ENCODE measurements around the gene CA10.

DNA sequence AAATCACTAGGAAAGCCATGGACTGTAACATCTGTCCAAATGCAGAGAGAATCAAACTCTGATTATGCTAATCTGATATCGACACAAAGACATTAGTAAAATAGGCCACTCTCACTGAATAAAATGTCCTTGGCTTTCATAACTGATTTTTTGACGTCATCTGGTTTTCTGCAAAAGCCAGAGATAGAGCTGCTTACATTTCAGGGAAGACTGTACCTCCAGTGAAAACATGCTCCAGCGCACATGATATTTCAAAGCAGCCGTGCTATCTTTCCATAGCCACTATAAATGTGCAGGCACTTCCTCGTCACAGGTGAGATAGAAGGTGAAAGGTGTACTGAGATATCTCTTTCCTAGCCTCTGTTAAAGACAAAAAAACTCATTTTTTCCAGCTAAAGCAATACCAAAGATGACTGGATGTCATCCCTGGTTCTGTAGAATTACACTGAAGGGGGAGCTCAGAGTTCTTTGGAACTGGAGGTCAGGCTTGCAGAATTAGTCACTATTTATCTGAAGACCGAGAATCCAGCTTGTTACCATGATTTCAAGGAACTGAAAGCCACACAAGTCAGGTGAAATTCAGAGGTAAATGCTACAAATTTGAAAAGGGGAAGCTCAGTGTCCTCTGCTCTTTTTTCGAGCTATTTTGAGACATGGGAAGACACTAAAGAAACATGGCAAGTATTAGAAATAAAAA is 249.5 kb downstream of the CA10 start:
- TF ChIP-seq, protein P1, sequence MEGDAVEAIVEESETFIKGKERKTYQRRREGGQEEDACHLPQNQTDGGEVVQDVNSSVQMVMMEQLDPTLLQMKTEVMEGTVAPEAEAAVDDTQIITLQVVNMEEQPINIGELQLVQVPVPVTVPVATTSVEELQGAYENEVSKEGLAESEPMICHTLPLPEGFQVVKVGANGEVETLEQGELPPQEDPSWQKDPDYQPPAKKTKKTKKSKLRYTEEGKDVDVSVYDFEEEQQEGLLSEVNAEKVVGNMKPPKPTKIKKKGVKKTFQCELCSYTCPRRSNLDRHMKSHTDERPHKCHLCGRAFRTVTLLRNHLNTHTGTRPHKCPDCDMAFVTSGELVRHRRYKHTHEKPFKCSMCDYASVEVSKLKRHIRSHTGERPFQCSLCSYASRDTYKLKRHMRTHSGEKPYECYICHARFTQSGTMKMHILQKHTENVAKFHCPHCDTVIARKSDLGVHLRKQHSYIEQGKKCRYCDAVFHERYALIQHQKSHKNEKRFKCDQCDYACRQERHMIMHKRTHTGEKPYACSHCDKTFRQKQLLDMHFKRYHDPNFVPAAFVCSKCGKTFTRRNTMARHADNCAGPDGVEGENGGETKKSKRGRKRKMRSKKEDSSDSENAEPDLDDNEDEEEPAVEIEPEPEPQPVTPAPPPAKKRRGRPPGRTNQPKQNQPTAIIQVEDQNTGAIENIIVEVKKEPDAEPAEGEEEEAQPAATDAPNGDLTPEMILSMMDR (IDR thresholded peaks at IDR 0.05): no peak
- TF ChIP-seq POLR2A (IDR thresholded peaks at IDR 0.05; ENCODE audit: low read depth) (no peak), POLR2AphosphoS5 (IDR thresholded peaks at IDR 0.05) (no peak)
